GM10266 (cell line): Measurements from ENCODE around the gene ABCA7.

Experiments used
- DNase-seq: peaks from one replicate; pipeline ENCODE4 v3.0.0; 2012; ENCODE audit errors: extremely low spot score
- CTCF ChIP-seq: IDR thresholded peaks from 2 replicates; pipeline ENCODE4 v1.5.1; 2012; ENCODE audit warnings: mild to moderate bottlenecking, low read depth; ENCODE audit not compliant: control insufficient read depth, insufficient read depth; ENCODE audit errors: missing control alignments

ABCA7 gene

GRCh38 chr19:1108291-1109031 lies 68.6 kb downstream of the ABCA7 start:
- TF ChIP-seq CTCF, result no peak
- DNase-seq, result no peak

- no peak for TF ChIP-seq CTCF
- no peak for DNase-seq
Measured at GRCh38 chr19:1109032-1109551, 69.2 kb downstream of the ABCA7 start.

- TF ChIP-seq CTCF, result no peak
- DNase-seq, result no peak
Measured at GRCh38 chr19:1109697-1110671, 70.1 kb downstream of the ABCA7 start.

GRCh38 chr19:1110809-1111640 lies 71.1 kb downstream of the ABCA7 start:
- DNase-seq, result no peak
- no peak for TF ChIP-seq CTCF

- no peak for TF ChIP-seq CTCF
- no peak for DNase-seq
Measured at GRCh38 chr19:1111641-1112267, 71.8 kb downstream of the ABCA7 start.

GRCh38 chr19:1112268-1113029 lies 72.5 kb downstream of the ABCA7 start:
- DNase-seq, result no peak
- no peak for TF ChIP-seq CTCF
